ENCODE measurements around the gene GLB1L2.
"Not testable (repeated sequence)": the region's sequence is repeated elsewhere in the genome, so short reads cannot be mapped to it uniquely, and the experiment has no call there.

GLB1L2 gene

DNA sequence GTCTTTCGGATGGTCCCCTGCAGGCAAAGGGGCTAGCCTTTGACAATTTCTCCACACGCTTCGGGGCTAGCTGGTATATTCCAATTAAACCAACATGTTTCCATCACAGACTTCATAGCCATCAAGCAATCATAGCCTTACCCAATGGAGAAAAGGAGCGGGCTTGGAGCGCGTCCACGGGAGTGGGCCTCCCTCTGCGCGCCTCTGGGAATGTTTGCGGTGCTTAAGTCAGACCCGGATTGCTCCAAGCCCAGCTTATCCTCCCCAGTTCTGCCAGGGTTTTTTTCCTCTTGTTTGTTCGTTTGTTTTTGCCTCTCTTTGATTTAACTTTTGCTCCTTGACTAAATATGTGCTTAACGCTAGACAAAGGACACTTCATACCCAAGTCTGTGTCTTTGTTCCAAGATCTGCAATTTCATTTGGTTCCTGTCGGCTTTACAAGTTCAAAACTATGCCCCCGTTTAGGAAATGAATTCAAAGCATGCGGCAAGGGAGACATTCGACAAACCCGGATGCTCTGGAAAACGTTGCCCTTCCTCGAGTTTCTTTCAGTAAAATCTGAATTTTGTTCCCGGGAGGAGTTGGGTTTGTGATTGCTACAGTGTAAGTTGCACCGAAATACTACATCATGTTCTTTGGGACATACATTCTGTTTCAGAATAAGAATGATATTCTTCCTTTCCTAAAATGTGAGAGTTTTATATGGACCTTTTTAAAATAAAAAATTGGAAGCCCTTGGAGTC, 1.0 kb upstream of the GLB1L2 start:
- DNase-seq: no peak

- no peak for DNase-seq
These were observed 422 bp downstream of the GLB1L2 start for GRCh38 chr11:134332189-134332631.

GRCh38 chr11:134332782-134333181, 994 bp downstream of the GLB1L2 start:
- DNase-seq: no peak

GRCh38 chr11:134333312-134333711, 1.5 kb downstream of the GLB1L2 start:
- no peak for DNase-seq

- no peak for DNase-seq
These were observed 2.2 kb downstream of the GLB1L2 start for GRCh38 chr11:134333946-134334345.

GRCh38 chr11:134334796-134335571, 3.2 kb downstream of the GLB1L2 start:
- DNase-seq: no peak

- no peak for DNase-seq
These were observed 5.3 kb downstream of the GLB1L2 start for GRCh38 chr11:134337051-134337450.

GRCh38 chr11:134338068-134338467, 6.3 kb downstream of the GLB1L2 start:
- DNase-seq: no peak

DNA sequence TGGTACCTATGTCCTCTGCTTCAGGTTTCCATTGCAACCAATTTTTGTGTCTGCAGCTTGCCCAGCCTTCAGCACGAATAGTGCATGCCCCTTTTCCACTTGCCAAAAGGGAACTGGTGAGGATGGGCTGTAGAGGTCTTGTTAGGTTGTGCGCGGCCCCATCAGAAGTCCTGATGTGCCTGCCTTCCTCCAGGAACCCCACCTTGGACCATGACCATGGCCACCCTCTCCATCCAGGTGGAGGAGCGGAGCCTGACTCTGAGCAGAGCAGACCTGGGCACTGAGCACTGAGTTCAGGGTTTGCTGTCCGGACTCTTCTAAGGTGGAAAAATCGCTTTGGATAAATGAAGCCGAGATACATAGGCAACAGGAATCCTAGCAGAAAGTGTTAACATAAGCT, 6.9 kb downstream of the GLB1L2 start:
- no peak for DNase-seq

- DNase-seq: no peak
These were observed 8.0 kb downstream of the GLB1L2 start for GRCh38 chr11:134339756-134340155.

DNA sequence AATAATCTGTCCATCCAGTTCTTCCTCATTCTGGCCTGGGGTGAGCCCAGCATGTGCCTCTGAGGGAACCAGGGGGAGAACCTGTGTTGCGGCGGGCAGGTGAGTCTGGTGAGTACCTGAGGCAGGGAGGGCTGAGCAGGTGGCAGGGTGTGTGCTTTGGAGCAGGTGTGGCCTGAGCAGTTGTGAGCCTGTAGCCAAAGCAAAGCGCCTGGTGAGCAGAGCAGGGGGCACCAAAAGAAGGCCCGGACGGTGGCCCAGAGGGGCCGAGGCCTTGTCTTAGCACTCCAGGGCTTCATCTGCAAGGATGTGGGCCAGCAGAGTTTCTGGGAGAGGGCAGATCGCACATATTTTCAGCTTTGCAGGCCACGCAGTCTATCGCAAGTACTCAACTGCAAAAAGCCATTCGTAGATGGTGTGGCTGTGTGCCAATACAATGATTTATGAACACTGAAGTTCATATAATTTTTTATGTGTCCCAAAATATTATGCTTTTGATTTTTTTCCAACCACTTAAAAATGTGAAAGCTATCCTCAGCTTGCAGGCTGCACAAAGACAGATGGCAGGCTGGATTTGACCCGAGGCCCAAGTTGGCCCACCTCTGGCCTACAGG, 8.7 kb downstream of the GLB1L2 start:
- DNase-seq: no peak

DNA sequence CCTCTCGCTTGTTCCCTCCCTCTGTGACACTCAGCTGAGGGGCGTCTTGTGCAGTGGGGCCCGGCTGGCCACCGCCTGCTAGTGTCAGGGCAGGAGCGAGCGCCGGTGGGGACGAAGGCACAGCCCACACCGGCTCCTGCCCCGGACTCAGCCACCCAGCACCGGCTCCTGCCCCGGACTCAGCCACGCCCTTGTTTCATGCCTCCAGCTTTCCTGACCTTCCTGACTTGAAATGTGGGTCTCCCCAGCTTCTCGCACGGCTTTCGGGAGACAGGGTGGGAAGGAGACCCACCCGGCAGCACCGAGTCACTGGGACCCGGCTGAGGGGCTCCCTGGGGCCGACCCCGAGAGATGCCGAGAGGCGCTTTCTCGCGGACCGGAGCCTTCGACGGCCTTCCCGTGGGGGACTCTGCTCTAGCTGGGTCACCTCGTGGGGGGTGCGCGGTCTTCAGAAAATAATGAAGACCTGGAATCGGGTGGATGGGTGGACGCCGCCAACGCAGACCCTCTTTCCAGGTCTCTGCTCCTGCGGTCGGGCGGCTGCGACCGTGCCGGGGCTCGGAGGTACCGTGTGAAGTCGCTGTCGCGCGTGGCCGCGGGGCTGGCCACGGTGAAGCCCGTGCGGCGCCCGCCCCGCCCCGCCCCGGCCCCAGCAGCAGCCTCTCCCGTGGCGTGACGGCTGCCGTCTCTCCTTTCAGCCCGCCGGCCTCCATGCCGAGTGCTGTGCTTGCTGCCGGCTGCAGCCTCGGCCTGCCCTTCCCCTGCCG, 10.2 kb downstream of the GLB1L2 start:
- no peak for DNase-seq

DNA sequence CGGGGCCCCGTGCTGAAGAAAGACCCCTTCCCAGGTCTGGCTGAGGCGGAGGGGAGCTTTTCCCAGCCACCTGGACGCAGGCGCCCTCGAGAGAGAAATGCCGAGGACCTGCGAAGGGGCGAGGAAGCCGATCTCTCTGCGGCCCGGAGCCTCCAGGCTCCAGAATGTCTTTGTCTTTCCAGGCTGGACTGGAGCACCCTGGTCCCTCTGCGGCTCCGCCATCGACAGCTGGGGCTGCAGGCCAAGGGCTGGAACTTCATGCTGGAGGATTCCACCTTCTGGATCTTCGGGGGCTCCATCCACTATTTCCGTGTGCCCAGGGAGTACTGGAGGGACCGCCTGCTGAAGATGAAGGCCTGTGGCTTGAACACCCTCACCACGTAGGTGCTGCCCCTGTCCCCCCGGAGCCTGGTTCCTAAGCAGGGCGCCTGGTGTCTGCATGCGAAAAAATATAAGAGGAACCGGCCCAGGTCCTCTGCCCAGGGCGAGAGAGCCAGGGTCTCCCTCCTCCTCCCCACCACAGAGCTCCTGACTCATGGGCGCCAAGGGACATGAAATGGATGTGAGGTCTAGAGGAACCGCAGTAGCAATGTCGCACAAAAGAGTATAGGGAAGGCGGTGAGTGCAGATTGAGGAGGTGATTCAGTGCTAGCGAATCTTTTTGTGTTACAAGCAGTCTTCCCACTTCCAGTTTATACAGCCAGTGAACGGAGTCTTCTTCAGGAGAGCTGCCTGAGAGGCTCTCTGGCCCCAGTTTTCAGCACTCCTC, 11.0 kb downstream of the GLB1L2 start:
- DNase-seq: no peak

GRCh38 chr11:134343646-134344045, 11.9 kb downstream of the GLB1L2 start:
- DNase-seq: no peak

- not testable (repeated sequence) for DNase-seq
These were observed 12.9 kb downstream of the GLB1L2 start for GRCh38 chr11:134344497-134345236.

- no peak for DNase-seq
These were observed 13.4 kb downstream of the GLB1L2 start for GRCh38 chr11:134345237-134345550.

DNA sequence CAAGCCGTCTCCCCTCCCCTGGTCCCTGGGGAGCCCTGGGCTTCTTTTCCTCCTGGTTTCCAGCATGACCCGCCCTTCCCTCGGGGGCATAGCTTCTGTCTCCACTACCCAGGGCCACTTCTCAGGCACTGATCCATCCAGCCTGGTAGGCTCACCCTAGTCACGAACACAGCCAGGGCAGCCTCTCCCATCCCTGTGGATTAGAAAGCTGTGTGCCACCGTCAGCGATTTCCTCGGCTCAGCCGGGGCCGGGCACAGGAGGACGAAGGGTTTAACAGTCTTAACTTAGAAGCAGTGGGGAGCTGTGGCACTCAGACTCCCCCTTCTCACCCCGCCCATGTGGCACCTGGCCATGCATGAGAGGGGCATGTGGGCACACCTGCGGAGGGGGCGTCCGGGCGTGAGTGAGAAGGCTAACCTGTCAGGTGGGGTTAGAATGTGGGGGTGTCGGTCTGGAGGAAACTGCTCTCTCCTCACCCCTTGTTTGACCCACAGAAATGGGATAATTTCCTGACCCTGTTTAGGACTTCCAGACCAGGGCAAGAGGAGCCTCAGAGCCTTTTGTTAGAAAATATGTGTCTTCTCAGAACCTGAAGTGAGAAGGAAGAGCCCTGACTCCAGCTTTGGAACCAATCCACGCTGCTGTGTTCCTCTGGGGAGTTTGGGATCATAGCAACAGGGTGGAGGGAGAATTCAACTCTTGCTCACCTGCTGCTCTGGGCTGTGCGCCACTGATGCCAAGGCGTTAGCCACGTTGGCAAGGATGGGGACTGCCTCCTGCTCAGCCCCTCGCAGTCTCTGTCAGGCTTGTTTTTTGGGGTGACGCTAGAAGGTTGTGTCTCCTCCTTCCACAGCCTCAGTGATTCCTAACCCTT, 14.6 kb downstream of the GLB1L2 start:
- DNase-seq: no peak

DNA sequence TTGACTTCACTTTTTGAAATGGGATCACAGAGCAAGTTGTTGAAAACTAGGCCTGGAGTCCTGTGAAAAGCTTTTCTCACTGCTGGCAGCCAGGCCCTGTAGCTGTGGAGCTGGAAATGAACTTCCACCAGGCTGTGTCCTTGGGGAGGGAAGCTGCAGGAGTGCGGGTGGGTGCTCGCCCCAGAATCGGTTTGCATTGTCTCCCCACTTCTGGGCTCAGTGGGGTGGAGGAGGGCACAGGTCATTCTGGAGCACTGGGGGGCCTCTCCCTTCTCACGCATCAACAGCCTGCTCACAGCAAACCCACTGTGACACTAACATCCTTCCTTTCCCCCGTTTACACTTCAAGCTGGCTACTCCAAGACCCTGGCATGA, 15.2 kb downstream of the GLB1L2 start:
- no peak for DNase-seq

- no peak for DNase-seq
These were observed 15.7 kb downstream of the GLB1L2 start for GRCh38 chr11:134347441-134347840.

GRCh38 chr11:134349109-134349801, 17.5 kb downstream of the GLB1L2 start:
- DNase-seq: no peak

Data from hematopoietic multipotent progenitor cell treated with erythropoietin and hydrocortisone succinate and interleukin-3 and kit ligand, for 8 days (in vitro differentiated cells).